HG02970 (cell line): ENCODE data around the gene RABGAP1.

Source experiments
- ATAC-seq: cut with Tn5 transposase; IDR thresholded peaks from one replicate; pipeline ENCODE4 v1.9.1; 2021; ENCODE audit warnings: mild to moderate bottlenecking, moderate library complexity, moderate number of reproducible peaks; ENCODE audit not compliant: unreplicated experiment, low FRiP score

The RABGAP1 gene

DNA sequence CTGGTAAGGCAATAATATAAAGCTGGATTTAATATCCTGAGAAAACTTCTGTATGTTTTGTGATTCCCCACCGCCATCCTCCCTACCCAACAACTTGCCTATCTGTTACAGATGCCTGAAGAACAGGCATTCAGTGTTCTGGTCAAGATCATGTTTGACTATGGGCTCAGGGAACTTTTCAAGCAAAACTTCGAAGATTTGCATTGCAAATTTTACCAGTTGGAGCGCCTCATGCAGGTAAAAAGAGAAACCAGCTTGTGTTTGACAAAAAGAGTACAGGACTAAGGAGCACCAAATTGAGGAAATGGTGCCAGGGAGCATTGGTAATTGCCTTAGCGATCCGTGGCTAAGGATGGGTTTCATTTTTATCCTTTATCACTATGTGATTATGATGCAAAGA, 132.6 kb downstream of the RABGAP1 start:
- no peak for ATAC-seq

DNA sequence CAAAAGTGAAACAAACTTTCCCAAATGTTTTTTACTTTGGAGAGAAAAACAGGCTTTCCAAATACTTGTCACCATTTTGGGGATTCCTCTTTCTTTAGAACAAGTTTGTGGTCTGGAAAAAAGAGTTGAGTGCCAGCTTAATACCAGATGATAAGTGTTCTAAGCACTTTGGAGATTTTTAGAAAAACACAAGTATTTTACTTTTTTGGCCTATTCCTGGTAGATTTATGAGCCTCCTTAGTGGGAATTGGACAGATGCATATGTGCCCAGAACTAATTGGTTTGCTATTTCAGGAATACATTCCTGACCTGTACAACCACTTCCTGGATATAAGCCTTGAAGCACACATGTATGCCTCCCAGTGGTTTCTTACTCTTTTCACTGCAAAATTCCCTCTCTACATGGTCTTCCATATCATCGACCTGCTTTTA, 133.2 kb downstream of the RABGAP1 start:
- ATAC-seq: no peak

DNA sequence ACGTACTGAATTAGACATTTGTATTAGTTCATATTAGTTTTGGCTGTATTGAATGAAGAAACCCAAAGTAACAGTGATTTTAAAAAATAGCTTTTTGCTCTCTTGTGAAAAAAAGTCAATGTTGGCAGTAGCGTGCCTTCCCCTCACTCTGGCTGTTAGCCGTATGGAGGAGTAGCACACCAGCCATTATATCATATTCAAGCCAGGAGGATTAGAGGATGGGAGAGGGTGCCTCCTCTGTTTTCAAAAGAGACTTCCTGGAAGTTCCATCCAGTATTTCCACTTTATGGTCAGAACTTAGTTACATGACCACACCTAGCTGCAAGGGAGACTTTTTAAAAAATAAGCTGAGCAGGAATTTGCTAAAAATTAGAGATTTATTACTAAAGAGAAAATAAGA, 133.8 kb downstream of the RABGAP1 start:
- ATAC-seq: no peak

DNA sequence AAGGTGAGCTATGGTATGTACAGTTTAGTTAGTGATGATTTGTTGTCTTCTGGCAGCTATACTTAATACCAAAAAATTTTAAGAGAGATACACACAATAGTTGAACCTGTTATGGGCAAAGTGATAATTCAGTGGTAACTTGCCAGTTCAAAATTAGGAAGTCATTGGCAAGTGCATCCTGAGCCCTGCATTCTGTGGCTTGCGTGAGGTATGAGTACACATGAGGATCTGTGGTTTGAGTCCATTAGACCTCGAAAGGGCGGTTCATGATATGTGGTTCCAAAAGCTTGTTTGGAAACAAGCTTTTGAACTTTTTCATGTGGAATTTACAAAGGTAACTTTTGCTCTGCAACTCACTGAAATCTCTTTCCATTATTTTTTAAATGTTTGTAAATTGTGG, 139.6 kb downstream of the RABGAP1 start:
- ATAC-seq: no peak

DNA sequence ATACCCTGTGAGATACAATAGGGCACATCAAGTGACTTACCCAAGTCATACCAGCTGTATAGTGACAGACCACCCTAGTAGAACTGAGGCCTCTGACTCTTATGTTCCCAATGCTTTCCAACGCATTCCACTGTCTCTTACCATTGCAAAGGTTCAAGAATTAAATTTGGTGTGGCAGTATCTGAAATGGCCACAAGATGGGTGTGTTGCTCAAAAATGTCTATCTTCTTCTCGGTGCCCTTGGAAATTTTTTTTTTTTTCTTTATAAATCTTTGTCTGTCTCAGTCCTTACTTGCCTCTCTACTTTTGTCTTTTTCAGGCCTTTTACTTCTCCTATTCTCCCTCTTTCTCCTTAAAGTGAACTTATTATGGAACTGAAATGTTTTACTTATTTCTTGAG, 141.0 kb downstream of the RABGAP1 start:
- ATAC-seq: no peak

DNA sequence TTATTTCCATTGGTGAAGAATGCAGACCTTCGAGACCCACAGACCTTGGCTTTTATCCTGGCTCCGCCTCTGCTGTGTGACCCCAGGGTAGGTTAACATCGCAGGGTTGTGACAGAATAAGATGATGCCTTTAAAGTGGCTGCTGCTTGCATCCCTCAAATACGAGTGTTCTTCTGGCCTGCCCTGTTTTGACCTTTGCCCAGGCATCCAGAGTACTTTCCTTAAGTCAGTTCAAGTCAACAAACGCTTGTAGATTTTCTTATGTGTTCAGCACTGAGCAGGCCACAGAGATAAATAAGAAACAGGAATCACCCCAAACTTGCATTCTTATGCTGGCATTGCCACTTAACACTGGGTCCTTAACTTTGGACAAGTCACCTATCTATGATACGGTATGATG, 142.9 kb downstream of the RABGAP1 start:
- no peak for ATAC-seq

DNA sequence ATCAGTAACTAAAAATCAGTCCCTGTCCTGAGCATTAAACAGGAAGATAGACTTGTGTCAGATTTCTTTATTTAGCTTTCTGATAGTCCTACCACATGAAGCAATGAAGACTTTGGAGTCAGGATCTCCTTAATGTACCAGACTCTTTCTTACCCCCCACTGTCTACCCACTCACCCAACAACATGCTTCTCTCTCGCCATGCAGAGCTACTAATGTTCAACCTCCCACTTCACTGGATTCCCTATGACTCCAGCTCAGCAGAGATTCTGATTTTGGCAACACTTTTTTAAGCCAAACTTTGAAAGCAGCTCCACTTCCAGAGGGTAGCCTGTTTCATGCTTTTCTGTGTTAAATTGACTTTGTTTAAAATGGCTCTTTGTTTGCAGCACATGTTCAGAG, 143.4 kb downstream of the RABGAP1 start:
- ATAC-seq: no peak

DNA sequence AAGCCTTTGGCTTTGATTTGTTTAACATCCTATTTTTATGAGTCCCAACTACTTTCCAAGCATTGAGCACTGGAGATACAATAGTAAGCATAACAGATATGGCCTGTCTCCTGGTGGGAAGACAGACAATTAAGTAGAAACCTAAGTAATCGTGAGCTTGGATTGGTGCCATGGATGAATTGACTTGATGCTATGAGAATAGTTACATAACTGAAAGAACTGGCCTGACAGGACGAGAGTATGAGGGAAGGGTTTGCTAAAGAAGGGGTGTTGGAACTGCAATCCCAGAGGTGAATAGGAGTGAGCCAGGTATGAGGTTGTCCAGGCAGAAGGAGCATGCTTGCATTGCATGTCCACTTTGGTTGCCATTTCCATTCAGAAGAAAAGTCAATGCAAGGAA, 145.1 kb downstream of the RABGAP1 start:
- no peak for ATAC-seq

DNA sequence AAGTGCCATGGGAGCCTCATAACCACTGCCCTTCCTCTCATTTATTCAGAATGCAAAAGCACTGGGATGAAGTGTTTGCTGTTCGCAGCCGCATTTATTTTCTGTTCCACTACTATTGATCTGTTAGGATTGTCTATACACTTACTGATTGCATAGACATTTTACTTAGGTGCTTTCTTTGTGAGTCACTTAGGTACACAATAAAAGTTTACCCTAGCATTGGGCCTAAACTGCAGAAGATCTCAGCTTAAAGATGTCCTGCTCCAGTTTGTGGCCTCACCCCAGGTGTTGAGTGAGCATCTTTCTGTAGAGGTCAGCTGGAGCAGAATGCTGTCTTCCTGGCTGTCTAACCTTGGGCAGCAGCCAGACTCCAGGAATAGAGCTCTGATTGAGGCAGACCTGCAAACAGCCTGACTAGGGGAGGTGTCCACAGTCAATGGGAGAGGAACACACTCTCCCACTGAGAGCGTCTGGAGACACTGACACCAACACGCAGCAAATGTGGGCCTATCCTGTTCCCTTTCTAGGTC, 146.6 kb downstream of the RABGAP1 start:
- no peak for ATAC-seq

DNA sequence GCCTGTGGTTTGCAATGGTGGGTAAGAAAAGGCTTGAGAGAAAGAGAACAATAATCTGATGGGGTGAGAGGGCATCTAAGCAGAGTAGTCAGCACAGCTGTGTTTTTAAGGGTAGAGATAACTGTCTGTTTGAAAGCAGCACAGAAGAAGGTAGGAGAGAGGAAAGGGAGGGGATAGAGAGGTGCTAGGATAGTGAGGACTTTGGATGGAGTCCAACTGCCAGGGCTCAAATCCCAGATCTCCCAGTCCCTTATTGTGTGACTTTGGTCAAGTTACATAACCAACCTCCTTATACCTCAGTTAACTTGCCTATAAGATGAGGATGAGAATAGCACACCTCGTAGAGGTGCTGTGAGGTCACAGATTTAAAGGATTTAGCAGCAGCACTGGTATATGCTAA, 148.2 kb downstream of the RABGAP1 start:
- no peak for ATAC-seq

DNA sequence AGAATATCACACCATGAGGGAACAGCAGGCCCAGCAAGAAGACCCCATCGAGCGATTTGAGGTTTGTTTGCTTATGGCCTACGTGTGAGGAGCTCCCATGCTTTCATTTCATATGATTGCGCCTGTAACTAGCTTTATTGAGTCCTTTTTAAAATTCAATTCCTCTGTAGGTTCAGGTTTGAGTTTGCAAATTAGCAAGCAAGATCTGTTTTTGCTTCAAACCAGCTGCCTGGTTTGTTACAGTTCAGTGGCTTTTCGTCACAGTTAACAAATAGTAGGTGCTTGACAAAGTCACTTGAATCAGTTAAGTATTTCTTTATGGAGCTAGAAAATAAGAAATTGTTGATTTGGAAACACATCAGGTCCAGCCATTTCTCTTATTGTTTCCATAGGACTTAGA, 149.0 kb downstream of the RABGAP1 start:
- no peak for ATAC-seq

DNA sequence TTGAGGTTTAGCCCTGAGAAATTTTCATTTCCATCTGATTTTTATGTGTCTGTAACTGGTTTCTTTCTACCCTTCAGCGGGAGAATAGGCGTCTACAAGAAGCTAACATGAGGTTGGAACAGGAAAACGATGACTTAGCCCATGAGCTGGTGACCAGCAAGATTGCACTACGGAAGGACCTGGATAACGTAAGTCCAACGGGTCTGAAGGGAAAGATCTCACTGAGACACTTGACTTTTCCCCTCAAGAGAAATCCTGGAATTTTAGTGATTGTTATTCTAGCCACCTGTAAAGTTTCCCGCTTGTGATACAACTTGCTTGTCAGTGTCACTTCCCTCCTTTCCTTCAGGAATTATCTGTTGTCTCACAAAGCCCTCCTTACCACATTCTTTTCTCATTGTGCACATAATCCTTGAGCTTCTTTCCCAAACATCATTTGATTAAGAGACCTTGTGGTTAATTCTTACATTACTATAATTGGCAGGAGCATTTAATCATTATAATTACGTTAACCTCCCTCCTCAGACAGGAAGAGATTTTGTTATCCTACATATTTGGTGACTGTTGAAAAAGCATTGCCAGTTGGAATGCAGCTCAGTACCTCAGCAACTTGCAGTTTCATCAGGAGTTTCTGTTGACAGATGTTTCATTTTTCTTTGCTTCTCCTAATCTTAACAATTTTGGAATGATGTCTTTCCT, 149.5 kb downstream of the RABGAP1 start:
- ATAC-seq: no peak

DNA sequence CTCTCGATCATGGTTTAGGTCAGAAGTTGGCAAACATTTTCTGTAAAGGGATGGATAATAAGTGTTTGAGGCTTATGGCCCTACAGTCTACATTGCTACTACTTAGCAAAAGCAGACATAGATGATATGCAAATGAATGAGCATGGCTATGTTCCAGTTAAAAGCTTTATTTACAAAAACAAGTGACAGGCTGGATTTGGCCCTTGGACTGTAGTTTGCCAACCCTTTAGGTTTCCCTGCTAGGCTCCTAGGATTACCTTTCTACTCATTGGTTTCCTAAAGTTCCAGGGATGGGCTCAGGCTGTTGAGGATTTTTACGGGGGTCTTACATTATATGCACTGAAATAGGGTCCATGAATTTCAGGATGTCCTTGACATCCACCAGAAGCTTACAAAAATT, 150.1 kb downstream of the RABGAP1 start:
- no peak for ATAC-seq

DNA sequence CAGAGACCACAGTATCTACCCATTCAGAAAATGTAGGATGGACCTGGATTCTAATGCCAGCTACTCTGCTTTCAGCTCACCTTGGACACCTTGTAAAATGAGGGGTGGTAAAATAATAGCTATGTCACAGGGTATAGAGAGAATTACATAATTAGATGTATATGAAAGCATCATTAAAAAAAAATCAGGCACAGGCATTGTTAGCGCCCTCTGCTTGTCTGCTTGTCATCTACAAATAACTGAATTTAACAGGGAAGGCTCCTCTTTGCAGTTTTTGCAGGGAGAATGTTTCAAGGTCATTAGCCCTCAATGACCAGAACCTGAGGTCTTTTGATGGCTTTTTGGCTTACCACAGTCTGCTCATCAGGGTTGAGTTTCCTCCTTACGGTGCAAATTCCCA, 150.6 kb downstream of the RABGAP1 start:
- no peak for ATAC-seq

DNA sequence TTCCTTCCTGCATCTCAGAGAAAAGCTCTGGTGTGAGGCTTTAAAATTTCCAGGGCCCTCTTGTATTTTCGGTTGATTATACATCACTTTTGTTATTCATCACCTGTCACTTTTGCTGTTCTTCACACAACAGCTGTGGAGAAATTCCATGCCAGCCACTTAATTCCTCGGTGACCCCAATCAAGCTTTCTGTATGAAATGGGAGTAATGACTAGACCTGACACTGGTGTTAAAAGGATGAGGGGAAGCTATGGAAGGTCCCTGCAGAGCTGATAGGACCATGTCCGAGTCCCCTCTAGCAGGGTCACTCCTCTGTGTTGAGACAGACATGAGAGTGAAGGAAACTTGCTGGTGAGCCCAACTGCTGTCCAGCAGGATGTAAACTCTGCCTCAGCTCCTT, 152.3 kb downstream of the RABGAP1 start:
- no peak for ATAC-seq

DNA sequence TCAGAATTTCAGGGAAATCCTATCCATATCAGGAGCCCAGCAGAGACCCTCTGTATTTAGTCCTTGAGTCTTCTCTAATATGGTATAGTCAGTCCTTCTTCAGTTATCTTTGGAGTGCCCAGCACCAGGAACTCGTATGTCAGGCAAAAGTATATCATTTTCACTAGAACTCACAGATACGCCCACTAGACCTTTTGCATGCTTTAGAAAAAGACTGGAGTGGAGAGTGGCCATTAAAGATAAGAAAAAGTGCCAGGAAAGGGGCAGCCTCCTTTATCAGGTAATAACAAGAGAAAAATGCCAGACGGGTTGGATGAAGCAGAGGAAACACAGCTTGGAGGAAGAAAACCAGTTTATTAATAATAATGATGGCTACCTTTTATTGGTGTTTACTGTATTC, 156.2 kb downstream of the RABGAP1 start:
- ATAC-seq: no peak

DNA sequence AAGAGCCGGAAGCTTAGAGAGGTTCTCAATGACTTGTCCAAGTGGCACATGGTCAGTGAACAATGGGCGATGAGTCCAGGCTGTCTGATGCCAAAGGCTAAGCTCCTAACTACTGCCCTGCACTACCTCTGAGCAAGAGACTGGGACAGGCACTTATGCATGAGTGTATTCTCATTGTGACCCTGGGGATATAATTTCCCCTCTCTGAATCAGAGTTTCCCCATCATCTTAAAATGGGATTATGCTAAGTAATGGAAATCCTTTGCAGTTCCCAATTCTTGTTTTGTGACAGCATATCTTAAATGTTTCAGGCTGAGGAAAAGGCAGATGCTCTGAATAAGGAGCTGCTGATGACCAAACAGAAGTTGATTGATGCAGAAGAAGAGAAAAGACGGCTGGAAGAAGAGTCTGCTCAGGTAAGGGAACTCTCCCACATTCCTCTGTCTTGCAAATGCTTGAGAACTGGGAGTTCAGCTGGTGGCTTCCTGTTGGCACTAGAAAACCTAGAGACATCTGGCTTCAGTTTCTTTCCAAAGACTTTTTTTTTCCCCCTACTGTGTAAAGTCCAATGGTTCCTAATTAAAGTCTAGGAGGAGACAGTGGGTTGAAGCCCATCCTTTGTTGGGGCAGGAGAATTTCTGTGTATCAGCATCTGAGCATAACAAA, 156.7 kb downstream of the RABGAP1 start:
- ATAC-seq: no peak

DNA sequence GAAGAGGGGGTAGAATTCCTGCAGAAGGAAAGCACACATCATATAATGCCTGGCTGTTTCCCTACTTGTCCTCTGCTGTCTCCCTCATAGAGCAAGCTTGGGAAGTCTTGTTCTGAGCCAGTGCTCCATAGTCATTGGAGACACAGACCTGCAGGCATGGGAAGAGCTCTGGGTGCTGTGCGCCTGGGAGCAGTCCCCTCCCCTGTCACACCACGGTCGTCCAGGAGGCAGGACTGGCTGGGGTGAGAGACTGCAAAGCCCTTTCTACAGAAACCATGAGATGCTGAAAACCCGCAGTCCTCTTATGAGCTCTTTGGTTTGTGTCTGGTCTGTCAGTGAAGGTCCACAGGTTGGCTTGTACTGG, 157.3 kb downstream of the RABGAP1 start:
- ATAC-seq: no peak

DNA sequence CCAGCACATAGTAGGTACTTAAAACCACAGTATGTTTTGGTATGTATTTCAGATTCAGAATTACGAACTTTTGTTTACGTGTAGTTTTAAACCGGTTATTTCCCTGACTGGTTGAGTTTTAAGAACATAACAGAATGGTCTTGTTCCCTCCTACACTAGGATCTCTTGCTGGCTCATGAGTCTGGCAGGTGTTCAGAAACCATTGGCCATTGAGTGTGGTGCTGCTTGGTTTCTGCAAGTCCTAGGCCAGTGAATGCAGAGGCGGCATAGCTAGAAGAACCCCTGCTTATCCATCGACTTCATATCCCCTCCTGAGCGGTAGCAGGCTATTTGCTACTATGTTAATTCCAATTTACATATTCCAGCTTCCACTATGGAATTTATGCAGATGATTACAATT, 158.2 kb downstream of the RABGAP1 start:
- no peak for ATAC-seq

DNA sequence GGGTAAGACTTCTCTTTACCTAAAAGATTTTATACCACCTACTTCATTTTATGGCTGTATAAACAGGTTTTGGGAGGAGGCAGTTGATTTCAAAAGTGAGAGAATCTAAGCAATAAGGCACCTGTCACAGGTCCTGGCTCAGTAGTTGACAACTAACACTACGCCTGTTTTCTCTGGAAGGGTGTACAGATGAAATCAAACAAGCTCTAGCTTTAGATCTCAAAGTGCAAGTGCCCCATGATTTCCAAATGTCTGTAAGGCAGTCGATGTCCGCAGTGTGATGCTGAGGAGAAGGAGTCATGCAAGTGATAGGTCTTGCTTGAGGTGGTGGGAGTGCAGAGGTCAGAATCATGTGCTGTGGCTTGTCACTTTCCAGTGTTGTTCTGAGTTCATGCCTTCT, 158.7 kb downstream of the RABGAP1 start:
- ATAC-seq: no peak

DNA sequence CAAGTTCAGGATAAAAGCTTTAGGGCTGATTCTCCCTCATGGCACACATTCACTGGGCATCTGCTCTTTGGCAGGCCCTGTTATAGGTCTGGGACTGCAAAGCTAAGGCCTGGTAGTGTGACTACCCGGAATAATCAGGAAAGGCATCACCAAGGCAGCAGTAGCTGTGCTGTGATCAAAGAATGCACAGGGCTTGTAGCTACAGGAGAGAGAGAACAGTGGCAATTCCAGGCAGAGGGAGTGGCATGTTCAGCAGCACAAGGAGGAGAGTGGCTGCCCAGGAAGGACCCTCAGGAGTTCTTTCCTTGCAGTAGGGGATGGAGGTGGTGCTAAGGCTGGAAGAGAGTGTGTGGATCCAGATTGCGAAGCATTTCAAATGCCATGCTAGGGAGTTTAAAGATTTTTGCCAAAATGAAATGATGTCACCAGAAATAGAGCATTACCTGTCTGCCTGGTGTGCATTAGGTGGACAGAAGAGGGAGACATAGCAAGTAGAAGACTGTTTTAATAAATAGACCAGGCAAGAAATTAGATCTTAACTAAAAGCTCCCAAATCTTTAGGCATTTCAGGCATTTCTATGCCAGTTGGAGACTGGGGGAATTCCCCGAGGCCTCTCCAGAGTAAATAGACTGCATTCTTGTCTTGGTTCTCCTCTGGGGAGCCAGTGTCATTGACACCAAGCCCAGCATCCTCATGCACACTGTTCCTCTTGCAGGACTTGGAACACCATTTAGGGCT, 161.7 kb downstream of the RABGAP1 start:
- no peak for ATAC-seq

DNA sequence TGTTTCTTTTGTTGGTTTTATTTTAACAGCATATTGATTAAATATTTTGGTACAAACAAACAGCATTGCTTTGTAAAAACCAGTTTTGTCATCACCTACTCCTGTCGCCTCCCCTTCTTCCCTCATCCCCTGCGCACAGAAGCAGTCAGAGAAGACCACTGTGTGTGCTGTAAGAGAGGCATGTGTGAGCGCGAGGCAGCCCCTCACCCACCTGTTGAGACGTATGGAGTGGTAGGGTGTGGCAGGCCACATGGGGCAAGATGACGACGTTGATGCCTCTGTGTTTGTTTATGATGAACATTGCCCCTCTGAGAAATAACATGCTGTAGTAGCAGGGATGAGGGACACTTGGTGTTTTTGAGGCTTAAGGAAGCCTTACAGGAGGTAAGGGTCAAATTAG, 164.0 kb downstream of the RABGAP1 start:
- no peak for ATAC-seq
